Uterus (tissue), 4 donors: ENCODE measurements around the gene TMEM35B. TPM values are rescaled to one million over a fixed set of nuclear protein-coding genes. Genes with fewer than 3 reads are reported as not detected.

Experiments used
- DNase-seq, 2 donors: peaks; one replicate each; pipeline ENCODE4 v3.0.0-alpha.2; 2019 to 2020
- H3K27ac ChIP-seq, 2 donors: fragments of 200-600 bp; sonication (generic); 1 replicate in 1 of 2; 2 replicates in 1 of 2; pipeline ENCODE4 v1.5.1; 2016 to 2018
- H3K27me3 ChIP-seq, 2 donors: fragments of 200-600 bp; sonication (generic); one replicate each; pipeline ENCODE4 v1.5.1; 2018 to 2019; ENCODE audit warnings: control low read depth in 1 of 2
- H3K36me3 ChIP-seq, 2 donors: fragments of 200-600 bp; sonication (generic); one replicate each; pipeline ENCODE4 v1.5.1; 2019; ENCODE audit warnings: control low read depth in 1 of 2
- H3K4me1 ChIP-seq, 2 donors: fragments of 200-600 bp; sonication (generic); one replicate each; pipeline ENCODE4 v1.5.1; 2018 to 2019; ENCODE audit warnings: control low read depth in 1 of 2
- H3K4me3 ChIP-seq, 2 donors: fragments of 200-600 bp; sonication (generic); 1 replicate in 1 of 2; 2 replicates in 1 of 2; pipeline ENCODE4 v1.5.1; 2018 to 2019; ENCODE audit warnings: mild to moderate bottlenecking in 1 of 2
- H3K9me3 ChIP-seq, 2 donors: fragments of 200-600 bp; sonication (generic); one replicate each; pipeline ENCODE4 v1.5.1; 2019; ENCODE audit warnings: control low read depth in 1 of 2
- POLR2A ChIP-seq, 2 donors: fragments of 450-650 bp; IDR thresholded peaks; one replicate each; pipeline ENCODE4 v1.6.1; 2016; ENCODE audit warnings: antibody characterized with exemption in 2 of 2, mild to moderate bottlenecking in 1 of 2, moderate library complexity in 1 of 2
- intact Hi-C: fragments of 100-400 bp; cut with DNase I; formaldehyde crosslinking; loops from one replicate; pipeline ENCODE4 v1.15.1; 2023; ENCODE audit warnings: low total_unique reads
- total RNA-seq, 4 donors: library from RNA; depleted of rRNA in 3 of 4; stranded (reverse); fragments of >200 nt in 3 of 4; gene quantifications; one replicate each; pipeline versions ENCODE4 v1.1.0 to v1.2.4, GENCODE V29; 2014 to 2023
- TF ChIP-seq, protein P1 (sequence below), 4 experiments: fragments of 200-600 bp in 2 of 4; fragments of 450-650 bp in 2 of 4; sonication (generic) in 2 of 4; IDR thresholded peaks; one replicate each; pipeline ENCODE4 v1.5.1; 2016 to 2019; ENCODE audit warnings: antibody characterized with exemption in 4 of 4, mild to moderate bottlenecking in 2 of 4, moderate library complexity in 1 of 4
- donor health status: DM: yes; HTN: yes; CAD: no.

TMEM35B gene
- total RNA-seq, 4 donors from 2014 or later: 35.6 to 106 (median 71.2) TPM

DNA sequence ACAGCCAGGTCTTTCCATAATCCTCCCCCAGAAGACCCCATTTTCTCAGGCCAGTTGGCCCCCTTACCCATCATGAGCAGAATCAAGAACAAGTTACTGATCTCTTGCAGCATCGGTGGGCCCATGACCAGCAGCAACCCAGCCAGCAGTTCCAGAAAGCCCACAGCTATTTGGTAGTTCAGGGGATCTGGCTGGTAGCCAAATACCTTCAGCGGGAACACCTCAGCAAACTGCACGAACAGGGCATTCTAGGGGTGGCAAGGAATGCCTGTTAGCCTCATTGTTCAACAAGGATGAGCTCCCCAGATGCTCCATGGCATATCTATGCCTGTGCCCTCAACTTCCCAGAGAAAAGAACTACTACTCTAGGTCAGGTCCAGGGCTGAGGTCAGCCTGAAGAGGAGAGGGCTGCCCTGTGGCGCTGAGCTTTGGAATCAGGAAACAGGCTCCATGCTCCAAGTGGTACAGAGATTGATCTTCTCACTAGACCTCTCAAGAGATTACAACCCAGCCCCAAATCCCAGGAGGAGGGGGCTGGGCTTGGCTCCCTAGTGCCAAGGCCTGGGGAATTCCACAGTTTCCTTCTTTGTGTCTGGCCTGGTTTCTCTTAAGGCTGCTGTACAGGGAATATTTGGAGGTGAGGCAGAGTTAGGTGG lies 1.3 kb downstream of the TMEM35B start:
- peaks cover 7 to 9% of the 10 kb centered on the region in 2 donors for H3K4me1 ChIP-seq
- H3K9me3 ChIP-seq: no peaks in the 10 kb centered on the region
- TF ChIP-seq, protein P1, sequence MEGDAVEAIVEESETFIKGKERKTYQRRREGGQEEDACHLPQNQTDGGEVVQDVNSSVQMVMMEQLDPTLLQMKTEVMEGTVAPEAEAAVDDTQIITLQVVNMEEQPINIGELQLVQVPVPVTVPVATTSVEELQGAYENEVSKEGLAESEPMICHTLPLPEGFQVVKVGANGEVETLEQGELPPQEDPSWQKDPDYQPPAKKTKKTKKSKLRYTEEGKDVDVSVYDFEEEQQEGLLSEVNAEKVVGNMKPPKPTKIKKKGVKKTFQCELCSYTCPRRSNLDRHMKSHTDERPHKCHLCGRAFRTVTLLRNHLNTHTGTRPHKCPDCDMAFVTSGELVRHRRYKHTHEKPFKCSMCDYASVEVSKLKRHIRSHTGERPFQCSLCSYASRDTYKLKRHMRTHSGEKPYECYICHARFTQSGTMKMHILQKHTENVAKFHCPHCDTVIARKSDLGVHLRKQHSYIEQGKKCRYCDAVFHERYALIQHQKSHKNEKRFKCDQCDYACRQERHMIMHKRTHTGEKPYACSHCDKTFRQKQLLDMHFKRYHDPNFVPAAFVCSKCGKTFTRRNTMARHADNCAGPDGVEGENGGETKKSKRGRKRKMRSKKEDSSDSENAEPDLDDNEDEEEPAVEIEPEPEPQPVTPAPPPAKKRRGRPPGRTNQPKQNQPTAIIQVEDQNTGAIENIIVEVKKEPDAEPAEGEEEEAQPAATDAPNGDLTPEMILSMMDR (IDR thresholded peaks at IDR 0.05): no peak
- no peak for TF ChIP-seq POLR2A (IDR thresholded peaks at IDR 0.05)
- peak overlapping the region; percentile 43 to 86 for H3K4me3 ChIP-seq
- intact Hi-C loops: no loop called here
- DNase-seq: no peak
- no peaks in the 10 kb centered on the region for H3K27me3 ChIP-seq
- H3K36me3 ChIP-seq: no peaks in the 10 kb centered on the region
- peak overlapping the region; percentile 86 to 97 for H3K27ac ChIP-seq

DNA sequence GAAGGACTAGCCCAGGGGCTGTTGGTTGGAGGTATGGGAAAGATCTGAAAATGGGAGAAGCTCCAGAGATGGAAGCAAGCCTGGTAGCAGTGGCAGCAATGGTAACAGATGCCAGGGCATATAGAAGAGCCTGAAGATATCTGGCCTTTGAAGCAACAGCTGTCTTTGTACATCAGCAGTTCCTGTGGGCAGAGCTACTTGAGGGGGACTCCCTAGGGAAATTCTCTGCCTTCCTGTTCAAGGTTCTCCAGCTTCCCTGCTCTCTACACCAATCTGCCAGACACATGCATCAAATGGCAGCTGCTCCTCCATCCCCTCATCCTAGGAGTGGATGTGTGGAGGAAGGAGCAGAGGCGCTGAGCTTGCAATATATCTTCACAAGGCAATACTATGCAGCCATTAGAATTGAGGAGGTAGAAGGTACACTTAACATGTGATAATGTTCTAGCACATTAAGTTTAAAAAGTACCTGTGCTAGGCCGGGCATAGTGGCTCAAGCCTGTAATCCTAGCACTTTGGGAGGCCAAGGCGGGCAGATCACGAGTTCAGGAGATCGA lies 2.2 kb downstream of the TMEM35B start:
- H3K27me3 ChIP-seq: no peaks in the 10 kb centered on the region
- TF ChIP-seq, protein P1 (IDR thresholded peaks at IDR 0.05): no peak
- TF ChIP-seq POLR2A (IDR thresholded peaks at IDR 0.05): no peak
- no peak for DNase-seq
- intact Hi-C loops: no loop called here
- peaks cover 7 to 9% of the 10 kb centered on the region in 2 donors for H3K4me1 ChIP-seq
- no peaks in the 10 kb centered on the region for H3K9me3 ChIP-seq
- H3K27ac ChIP-seq: no peak overlapping the region
- H3K36me3 ChIP-seq: no peaks in the 10 kb centered on the region
- no peak overlapping the region for H3K4me3 ChIP-seq

DNA sequence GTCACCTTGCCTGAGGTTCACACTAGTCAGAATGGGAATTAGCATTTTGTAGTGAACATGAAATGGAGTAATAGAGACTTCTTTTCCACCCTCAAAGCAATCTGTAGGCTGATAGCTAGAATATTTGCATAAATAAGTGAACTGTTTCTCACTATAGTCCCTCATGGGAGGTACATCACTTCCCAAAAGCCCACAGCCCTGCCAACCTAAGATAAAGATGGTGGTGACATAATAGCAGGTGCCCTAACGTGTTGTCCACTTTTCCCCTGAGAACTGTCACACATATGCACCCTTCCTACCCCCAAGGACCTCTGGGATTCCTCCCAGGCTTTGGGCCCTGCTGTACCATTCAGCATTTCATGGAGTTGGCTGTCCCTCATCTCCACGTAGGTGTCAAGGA lies 4.4 kb downstream of the TMEM35B start:
- intact Hi-C loops: no loop called here
- H3K4me3 ChIP-seq: no peak overlapping the region
- no peaks in the 10 kb centered on the region for H3K9me3 ChIP-seq
- no peak overlapping the region for H3K27ac ChIP-seq
- no peak for TF ChIP-seq POLR2A (IDR thresholded peaks at IDR 0.05)
- TF ChIP-seq, protein P1 (IDR thresholded peaks at IDR 0.05): no peak
- no peaks in the 10 kb centered on the region for H3K36me3 ChIP-seq
- DNase-seq: no peak
- H3K4me1 ChIP-seq: peaks cover 0 to 9% of the 10 kb centered on the region in 2 donors
- no peaks in the 10 kb centered on the region for H3K27me3 ChIP-seq

DNA sequence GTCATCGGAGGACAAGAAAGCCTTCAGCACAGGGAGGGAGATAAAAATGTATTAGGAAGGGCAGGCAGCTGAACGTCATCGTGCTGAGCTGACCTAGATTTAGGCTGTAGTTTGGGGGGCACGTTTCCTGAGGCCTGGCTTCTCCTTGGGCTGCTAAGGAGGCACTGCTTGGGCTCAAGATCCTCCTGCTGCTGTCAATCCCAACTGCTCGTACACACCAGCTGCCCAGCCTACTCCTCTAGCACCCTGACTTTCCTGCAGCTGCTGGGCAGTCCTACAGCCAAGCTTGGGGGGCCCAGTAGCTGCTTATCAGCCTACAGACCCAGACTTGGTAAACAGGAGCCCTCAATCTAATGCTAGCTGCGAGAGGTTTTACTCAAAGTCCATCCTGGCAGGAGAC lies 6.2 kb downstream of the TMEM35B start:
- TF ChIP-seq, protein P1 (IDR thresholded peaks at IDR 0.05): no peak
- no peak for TF ChIP-seq POLR2A (IDR thresholded peaks at IDR 0.05)
- Histone ChIP-seq H3K27ac (no peak overlapping the region), H3K4me1 (peaks cover 0 to 5% of the 10 kb centered on the region in 2 donors), H3K36me3 (no peaks in the 10 kb centered on the region), H3K4me3 (no peak overlapping the region), H3K27me3 (no peaks in the 10 kb centered on the region), H3K9me3 (no peaks in the 10 kb centered on the region)
- no peak for DNase-seq
- intact Hi-C loops: no loop called here

DNA sequence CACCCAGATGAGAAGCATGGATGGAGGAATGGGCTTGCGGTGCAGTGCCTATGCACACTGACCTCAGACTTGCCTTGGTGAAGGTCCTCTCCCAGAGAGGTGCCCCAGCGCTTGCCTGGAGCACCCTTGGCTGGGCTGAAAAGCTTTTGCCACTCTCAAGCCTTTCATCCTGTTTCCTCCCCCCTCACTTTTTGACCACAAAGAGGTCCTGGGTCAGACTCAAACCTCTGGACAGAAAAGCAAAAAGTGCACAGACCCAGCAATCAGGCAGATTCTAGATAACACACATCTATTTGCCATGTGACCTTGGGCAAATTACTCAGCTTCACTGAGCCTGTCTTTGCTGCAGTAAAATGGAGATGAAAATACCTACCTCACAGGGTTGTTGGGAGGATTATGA lies 7.3 kb downstream of the TMEM35B start:
- intact Hi-C loops: no loop called here
- H3K4me1 ChIP-seq: no peaks in the 10 kb centered on the region
- TF ChIP-seq POLR2A (IDR thresholded peaks at IDR 0.05): no peak
- TF ChIP-seq, protein P1 (IDR thresholded peaks at IDR 0.05): no peak
- H3K9me3 ChIP-seq: no peaks in the 10 kb centered on the region
- no peak overlapping the region for H3K27ac ChIP-seq
- no peaks in the 10 kb centered on the region for H3K36me3 ChIP-seq
- H3K27me3 ChIP-seq: no peaks in the 10 kb centered on the region
- H3K4me3 ChIP-seq: no peak overlapping the region
- DNase-seq: no peak
